Activated T-helper 9 cell treated with anti-CD3 and anti-CD28 coated beads, Interleukin-2, amount 50 U/mL, for 16 hours (primary cell): Measurements from ENCODE around the gene IL22RA1.
A peak's percentile ranks its signal among the peaks of the same experiment; 100 is the strongest.

Experiments
- DNase-seq: peaks from one replicate; pipeline ENCODE4 v3.0.0-alpha.2; 2020; ENCODE audit warnings: low read depth

Gene IL22RA1

GRCh38 chr1:24074817-24075589 lies 67.9 kb downstream of the IL22RA1 start:
- no peak for DNase-seq

- no peak for DNase-seq
Measured at GRCh38 chr1:24074196-24074595, 68.7 kb downstream of the IL22RA1 start.

GRCh38 chr1:24071941-24072340 lies 71.0 kb downstream of the IL22RA1 start:
- DNase-seq = no peak

GRCh38 chr1:24070821-24071393 lies 72.0 kb downstream of the IL22RA1 start:
- DNase-seq = peak; percentile 46

- no peak for DNase-seq
Measured at GRCh38 chr1:24069817-24070216, 73.1 kb downstream of the IL22RA1 start.
